HepG2 (cell line): ENCODE data around the gene BICRA. TPM values are rescaled to one million over a fixed set of nuclear protein-coding genes. Genes with fewer than 3 reads are reported as not detected.
A peak's percentile ranks its signal among the peaks of the same experiment; 100 is the strongest.

ENCODE experiments used
- ATF6 ChIP-seq: sonication (generic); formaldehyde crosslinking; conservative IDR thresholded peaks from 2 replicates; pipeline ENCODE4 v1.4.0; 2020; ENCODE audit warnings: missing genetic modification reagents
- BORCS8-MEF2B ChIP-seq: sonication (generic); formaldehyde crosslinking; IDR thresholded peaks from 2 replicates; pipeline ENCODE4 v1.8.0; 2022; ENCODE audit warnings: mild to moderate bottlenecking, missing genetic modification reagents
- CREB3 ChIP-seq: sonication (generic); formaldehyde crosslinking; IDR thresholded peaks from 2 replicates; pipeline ENCODE4 v1.5.0; 2020; ENCODE audit warnings: missing genetic modification reagents
- CREM ChIP-seq, 2 experiments: sonication (generic) in 1 of 2; formaldehyde crosslinking in 1 of 2; IDR thresholded peaks; 2 replicates each; pipeline versions ENCODE4 v1.4.0 to v1.6.1; 2016 to 2020; ENCODE audit warnings: antibody characterized with exemption in 1 of 2, mild to moderate bottlenecking in 1 of 2, missing genetic modification reagents in 1 of 2
- HOXA3 ChIP-seq: sonication (generic); formaldehyde crosslinking; IDR thresholded peaks from 2 replicates; pipeline ENCODE4 v1.5.0; 2020; ENCODE audit warnings: missing genetic modification reagents
- KDM3A ChIP-seq: IDR thresholded peaks from 2 replicates; pipeline ENCODE4 v1.6.1; 2018; ENCODE audit warnings: low read depth, missing compliant biosample characterization
- LCORL ChIP-seq, 2 experiments: fragments of 450-650 bp in 1 of 2; sonication (generic) in 1 of 2; formaldehyde crosslinking in 1 of 2; IDR thresholded peaks; 2 replicates each; pipeline versions ENCODE4 v1.5.0 to v1.6.1; 2017 to 2020; ENCODE audit warnings: antibody characterized with exemption in 1 of 2, missing genetic modification reagents in 1 of 2
- MEIS1 ChIP-seq: sonication (generic); formaldehyde crosslinking; IDR thresholded peaks from 2 replicates; pipeline ENCODE4 v1.9.0; 2021; ENCODE audit warnings: mild to moderate bottlenecking, missing genetic modification reagents, moderate library complexity, borderline replicate concordance
- SRSF9 ChIP-seq: fragments of 200-400 bp; formaldehyde crosslinking; IDR thresholded peaks from 2 replicates; pipeline ENCODE4 v1.6.1; 2018; ENCODE audit warnings: borderline replicate concordance, mild to moderate bottlenecking, low read depth, low read length; ENCODE audit not compliant: insufficient read depth, poor library complexity, severe bottlenecking
- XBP1 ChIP-seq: sonication (generic); formaldehyde crosslinking; IDR thresholded peaks from 2 replicates; pipeline ENCODE4 v1.5.0; 2020; ENCODE audit warnings: missing genetic modification reagents
- ZKSCAN1 ChIP-seq: fragments of 150-350 bp; IDR thresholded peaks from 2 replicates; pipeline ENCODE4 v1.6.1; 2014; ENCODE audit warnings: low read length
- ZNF124 ChIP-seq: sonication (generic); formaldehyde crosslinking; IDR thresholded peaks from 2 replicates; pipeline ENCODE4 v1.4.0; 2020; ENCODE audit warnings: missing genetic modification reagents
- ZNF264 ChIP-seq: sonication (generic); formaldehyde crosslinking; IDR thresholded peaks from 2 replicates; pipeline ENCODE4 v1.4.0; 2020; ENCODE audit warnings: missing genetic modification reagents
- ZNF275 ChIP-seq: sonication (generic); formaldehyde crosslinking; IDR thresholded peaks from 2 replicates; pipeline ENCODE4 v1.8.0; 2022; ENCODE audit warnings: missing genetic modification reagents, mild to moderate bottlenecking, inconsistent platforms, borderline replicate concordance
- ZNF432 ChIP-seq: sonication (generic); formaldehyde crosslinking; IDR thresholded peaks from 2 replicates; pipeline ENCODE4 v1.5.0; 2020; ENCODE audit warnings: missing genetic modification reagents, mild to moderate bottlenecking, borderline replicate concordance
- ZNF557 ChIP-seq: sonication (generic); formaldehyde crosslinking; IDR thresholded peaks from 2 replicates; pipeline ENCODE4 v1.4.0; 2020; ENCODE audit warnings: missing genetic modification reagents
- ZNF639 ChIP-seq: conservative IDR thresholded peaks from 2 replicates; pipeline ENCODE4 v1.6.1; 2018; ENCODE audit warnings: missing genetic modification reagents
- ZNF768 ChIP-seq: sonication (generic); formaldehyde crosslinking; IDR thresholded peaks from 2 replicates; pipeline ENCODE4 v1.4.0; 2020; ENCODE audit warnings: missing genetic modification reagents
- ZNF879 ChIP-seq: sonication (generic); formaldehyde crosslinking; IDR thresholded peaks from 2 replicates; pipeline ENCODE4 v1.8.1; 2023; ENCODE audit warnings: missing genetic modification reagents
- polyA plus RNA-seq, 8 experiments: library from polyadenylated mRNA; depleted of rRNA in 3 of 8; stranded (reverse) in 7 of 8; unstranded in 1 of 8; fragments of >200 nt; fragmentation: Illumina TruSeq in 4 of 8; extraction: Trizol in 4 of 8; gene quantifications; 2 replicates each; pipeline versions ENCODE4 v1.2.1 to v1.2.3, GENCODE V29; 2011 to 2016; ENCODE audit warnings: low read depth in 4 of 8, missing spikeins in 1 of 8, mixed read lengths in 1 of 8; ENCODE audit not compliant: insufficient read depth in 1 of 8
- total RNA-seq, 5 experiments: library from RNA; depleted of rRNA; stranded (reverse); fragments of >200 nt; fragmentation: Illumina TruSeq; extraction: Trizol; gene quantifications; 2 replicates each; pipeline ENCODE4 v1.2.3, GENCODE V29; 2016; ENCODE audit warnings: low read depth in 1 of 5

BICRA gene
- total and polyA plus RNA-seq, 2 of the 13 experiments (the other 11 are each of a cell fraction or from before 2014, with no cell fraction given), result 0.55 to 0.71 TPM

GRCh38 chr19:47600246-47601179, 8.4 kb upstream of the BICRA start (continued):
- no peak for TF ChIP-seq ATF6 (CRISPR knock-in tag)
- TF ChIP-seq ZNF768 (CRISPR knock-in tag), result peak; percentile 50; the same call in 1 of the 2 replicates
- no peak for TF ChIP-seq ZNF557 (CRISPR knock-in tag)
- 0 out of 2 replicates have a peak, but pooled peaks have one; percentile 31 for TF ChIP-seq ZNF639 (CRISPR knock-in tag)
- 0 out of 2 replicates have a peak, but pooled peaks have one; percentile 44 for TF ChIP-seq ZKSCAN1
- TF ChIP-seq CREM (IDR thresholded peaks at IDR 0.05), result 0 out of 2 replicates have a peak, but pooled peaks have one; percentile 26
- no peak for TF ChIP-seq CREM (CRISPR knock-in tag; IDR thresholded peaks at IDR 0.05)
- no peak for TF ChIP-seq LCORL (IDR thresholded peaks at IDR 0.05)
- TF ChIP-seq LCORL (CRISPR knock-in tag; IDR thresholded peaks at IDR 0.05), result peak; percentile 87
- peak; percentile 88; the same call in 1 of the 2 replicates for TF ChIP-seq ZNF275 (CRISPR knock-in tag)
- TF ChIP-seq XBP1 (CRISPR knock-in tag), result no peak
- peak; percentile 47; the same call in 1 of the 2 replicates for TF ChIP-seq ZNF124 (CRISPR knock-in tag)
- TF ChIP-seq HOXA3 (CRISPR knock-in tag), result peak; percentile 74
- TF ChIP-seq MEIS1 (CRISPR knock-in tag), result peak; percentile 19; the same call in 1 of the 2 replicates
- no peak for TF ChIP-seq SRSF9
- TF ChIP-seq ZNF879 (CRISPR knock-in tag), result no peak
- TF ChIP-seq CREB3 (CRISPR knock-in tag), result peak; percentile 68; the same call in 1 of the 2 replicates
- no peak for TF ChIP-seq ZNF264 (CRISPR knock-in tag)
- TF ChIP-seq KDM3A (CRISPR knock-in tag), result 0 out of 2 replicates have a peak, but pooled peaks have one; percentile 49
- no peak for TF ChIP-seq ZNF432 (CRISPR knock-in tag)
- peak; percentile 95 for TF ChIP-seq BORCS8-MEF2B
